H1 (cell line): ENCODE measurements around the gene GAS7. TPM values are rescaled to one million over a fixed set of nuclear protein-coding genes. Genes with fewer than 3 reads are reported as not detected.

Experiments
- BACH1 ChIP-seq: IDR thresholded peaks from 2 replicates; pipeline ENCODE4 v1.6.1; 2012; ENCODE audit warnings: low read length, improper control_type of control experiment
- CHD1 ChIP-seq: IDR thresholded peaks from 2 replicates; pipeline ENCODE4 v1.6.1; 2012; ENCODE audit warnings: low read depth, low read length, improper control_type of control experiment
- CHD2 ChIP-seq: IDR thresholded peaks from 2 replicates; pipeline ENCODE4 v1.6.1; 2012; ENCODE audit warnings: low read length, improper control_type of control experiment
- CHD7 ChIP-seq: fragments of 300-600 bp; sonication (generic); IDR thresholded peaks from 2 replicates; pipeline ENCODE4 v1.7.1; 2012; ENCODE audit warnings: low read length, moderate library complexity, mild to moderate bottlenecking, inconsistent platforms; ENCODE audit not compliant: insufficient replicate concordance
- CREB1 ChIP-seq: IDR thresholded peaks from 2 replicates; pipeline ENCODE4 v1.6.1; 2012; ENCODE audit warnings: inconsistent platforms
- EGR1 ChIP-seq: IDR thresholded peaks from 2 replicates; pipeline ENCODE4 v1.6.1; 2011; ENCODE audit warnings: low read depth, low read length, borderline replicate concordance
- FOSL1 ChIP-seq: IDR thresholded peaks from 2 replicates; pipeline ENCODE4 v1.6.1; 2011; ENCODE audit warnings: mild to moderate bottlenecking, low read depth, low read length, moderate library complexity; ENCODE audit not compliant: insufficient read depth
- JUND ChIP-seq: IDR thresholded peaks from 2 replicates; pipeline ENCODE4 v1.6.1; 2011; ENCODE audit warnings: mild to moderate bottlenecking, improper control_type of control experiment, low read length
- MAFK ChIP-seq: IDR thresholded peaks from 2 replicates; pipeline ENCODE4 v1.6.1; 2012; ENCODE audit warnings: low read depth, mild to moderate bottlenecking, improper control_type of control experiment, low read length
- SIN3A ChIP-seq, 2 experiments: IDR thresholded peaks in 1 of 2; conservative IDR thresholded peaks in 1 of 2; 2 replicates each; pipeline ENCODE4 v1.6.1; 2011 to 2012; ENCODE audit warnings: low read length in 2 of 2, improper control_type of control experiment in 1 of 2, low read depth in 1 of 2, mild to moderate bottlenecking in 1 of 2
- SP4 ChIP-seq: IDR thresholded peaks from 2 replicates; pipeline ENCODE4 v1.6.1; 2012; ENCODE audit warnings: low read length, inconsistent platforms
- USF2 ChIP-seq: IDR thresholded peaks from 2 replicates; pipeline ENCODE4 v1.6.1; 2011; ENCODE audit warnings: low read length, improper control_type of control experiment
- polyA plus RNA-seq, 7 experiments: library from polyadenylated mRNA; depleted of rRNA in 3 of 7; stranded (reverse) in 5 of 7; unstranded in 2 of 7; fragments of >200 nt in 5 of 7; fragments of 200-250 nt in 2 of 7; gene quantifications; 1 replicate in 5 of 7; 2 replicates in 1 of 7; 4 replicates in 1 of 7; pipeline versions ENCODE4 v1.2.1 to v1.2.3, GENCODE V29; 2011 to 2013; ENCODE audit warnings: missing spikeins in 2 of 7, mixed read lengths in 2 of 7
- total RNA-seq: library from RNA; stranded (reverse); fragmentation: NEBNext Ultra II Directional; extraction: Animal tissue kit (Norgen Biotek cat#: 25700); gene quantifications from 2 replicates; pipeline ENCODE4 v1.2.1, GENCODE V29; 2021

The GAS7 gene
- total and polyA plus RNA-seq, 2 of the 8 experiments (the other 6 are each of a cell fraction or from before 2014, with no cell fraction given): 5.0 to 14.5 TPM

GRCh38 chr17:10075919-10076318 is 122.5 kb downstream of the GAS7 start (continued):
- TF ChIP-seq CHD7 (no peak), USF2 (no peak), EGR1 (no peak), CREB1 (no peak), FOSL1 (no peak), MAFK (no peak), BACH1 (no peak), JUND (no peak), CHD2 (no peak), SIN3A (conservative IDR thresholded peaks at IDR 0.05 in 1 of 2, IDR thresholded peaks at IDR 0.05 in 1 of 2; ENCODE audit: low read depth in 1 of 2, low read length in 2 of 2) (no peak), CHD1 (no peak), SP4 (no peak)
